Esophagus muscularis mucosa (tissue), 4 donors: Measurements from ENCODE around the gene ADCYAP1R1.

ENCODE experiments used
- EP300 ChIP-seq: sonication (generic); formaldehyde crosslinking; IDR thresholded peaks from one replicate; pipeline ENCODE4 v1.6.1; 2017; ENCODE audit warnings: antibody characterized with exemption
- POLR2A ChIP-seq: fragments of 450-650 bp; IDR thresholded peaks from one replicate; pipeline ENCODE4 v1.6.1; 2017; ENCODE audit warnings: antibody characterized with exemption, moderate library complexity, mild to moderate bottlenecking, low read depth
- POLR2AphosphoS5 ChIP-seq, 2 donors: sonication (generic); formaldehyde crosslinking; IDR thresholded peaks; one replicate each; pipeline ENCODE4 v1.6.1; 2017; ENCODE audit warnings: antibody characterized with exemption in 2 of 2
- TF ChIP-seq, protein P1 (sequence below), 3 experiments: fragments of 200-600 bp in 2 of 3; fragments of 450-650 bp in 1 of 3; sonication (generic) in 2 of 3; IDR thresholded peaks; one replicate each; pipeline ENCODE4 v1.5.1; 2017 to 2019; ENCODE audit warnings: antibody characterized with exemption in 3 of 3, mild to moderate bottlenecking in 2 of 3, moderate library complexity in 1 of 3

DNA sequence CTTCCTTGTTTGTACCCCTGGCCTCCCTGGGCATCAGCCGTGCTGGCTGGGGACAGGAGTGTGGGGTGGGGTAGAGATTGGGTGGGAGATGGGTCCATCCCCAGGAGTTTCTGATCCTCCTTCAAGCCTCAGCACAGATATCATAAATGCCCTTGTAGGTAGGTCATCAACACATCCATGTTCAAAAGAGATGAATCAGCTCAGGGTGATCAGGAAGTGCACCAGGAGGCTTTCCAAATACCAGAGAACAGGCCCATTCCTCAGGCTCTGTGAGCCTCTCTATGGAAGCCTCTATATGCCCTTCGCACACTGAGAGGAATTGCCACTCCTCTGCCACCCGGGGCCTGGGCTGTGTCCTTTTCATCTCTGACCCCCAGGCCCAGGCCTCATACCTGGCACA is 31.9 kb upstream of the ADCYAP1R1 start:
- TF ChIP-seq, protein P1, sequence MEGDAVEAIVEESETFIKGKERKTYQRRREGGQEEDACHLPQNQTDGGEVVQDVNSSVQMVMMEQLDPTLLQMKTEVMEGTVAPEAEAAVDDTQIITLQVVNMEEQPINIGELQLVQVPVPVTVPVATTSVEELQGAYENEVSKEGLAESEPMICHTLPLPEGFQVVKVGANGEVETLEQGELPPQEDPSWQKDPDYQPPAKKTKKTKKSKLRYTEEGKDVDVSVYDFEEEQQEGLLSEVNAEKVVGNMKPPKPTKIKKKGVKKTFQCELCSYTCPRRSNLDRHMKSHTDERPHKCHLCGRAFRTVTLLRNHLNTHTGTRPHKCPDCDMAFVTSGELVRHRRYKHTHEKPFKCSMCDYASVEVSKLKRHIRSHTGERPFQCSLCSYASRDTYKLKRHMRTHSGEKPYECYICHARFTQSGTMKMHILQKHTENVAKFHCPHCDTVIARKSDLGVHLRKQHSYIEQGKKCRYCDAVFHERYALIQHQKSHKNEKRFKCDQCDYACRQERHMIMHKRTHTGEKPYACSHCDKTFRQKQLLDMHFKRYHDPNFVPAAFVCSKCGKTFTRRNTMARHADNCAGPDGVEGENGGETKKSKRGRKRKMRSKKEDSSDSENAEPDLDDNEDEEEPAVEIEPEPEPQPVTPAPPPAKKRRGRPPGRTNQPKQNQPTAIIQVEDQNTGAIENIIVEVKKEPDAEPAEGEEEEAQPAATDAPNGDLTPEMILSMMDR (IDR thresholded peaks at IDR 0.05), result no peak
- TF ChIP-seq POLR2A (no peak), POLR2AphosphoS5 (IDR thresholded peaks at IDR 0.05) (no peak), EP300 (no peak)
